HepG2 (cell line): Measurements from ENCODE around the gene P3H4. TPM values are rescaled to one million over a fixed set of nuclear protein-coding genes. Genes with fewer than 3 reads are reported as not detected.
A peak's percentile ranks its signal among the peaks of the same experiment; 100 is the strongest.

Source experiments
- ATF1 ChIP-seq: IDR thresholded peaks from 2 replicates; pipeline ENCODE4 v1.6.1; 2016; ENCODE audit warnings: mild to moderate bottlenecking, control low read depth
- CAMTA2 ChIP-seq: sonication (generic); formaldehyde crosslinking; IDR thresholded peaks from 2 replicates; pipeline ENCODE4 v1.4.0; 2020; ENCODE audit warnings: mild to moderate bottlenecking, missing genetic modification reagents, borderline replicate concordance
- EEA1 ChIP-seq: sonication (generic); formaldehyde crosslinking; IDR thresholded peaks from 2 replicates; pipeline ENCODE4 v1.5.1; 2020; ENCODE audit warnings: mild to moderate bottlenecking, missing genetic modification reagents, borderline replicate concordance
- FOXJ3 ChIP-seq: sonication (generic); formaldehyde crosslinking; IDR thresholded peaks from 2 replicates; pipeline ENCODE4 v1.4.0; 2020; ENCODE audit warnings: missing genetic modification reagents, mild to moderate bottlenecking, borderline replicate concordance
- HMGXB3 ChIP-seq: sonication (generic); formaldehyde crosslinking; IDR thresholded peaks from 2 replicates; pipeline ENCODE4 v1.4.0; 2020; ENCODE audit warnings: missing genetic modification reagents, borderline replicate concordance
- KMT2A ChIP-seq: sonication (generic); formaldehyde crosslinking; IDR thresholded peaks from 2 replicates; pipeline ENCODE4 v1.4.0; 2020; ENCODE audit warnings: missing genetic modification reagents
- LRRFIP1 ChIP-seq: sonication (generic); formaldehyde crosslinking; conservative IDR thresholded peaks from 2 replicates; pipeline ENCODE4 v1.4.0; 2020; ENCODE audit warnings: missing genetic modification reagents
- TEAD2 ChIP-seq: sonication (generic); formaldehyde crosslinking; IDR thresholded peaks from 2 replicates; pipeline ENCODE4 v1.9.0; 2021; ENCODE audit warnings: missing genetic modification reagents
- TIGD3 ChIP-seq: sonication (generic); formaldehyde crosslinking; IDR thresholded peaks from 2 replicates; pipeline ENCODE4 v1.5.1; 2020; ENCODE audit warnings: mild to moderate bottlenecking, missing genetic modification reagents, borderline replicate concordance
- TRIM22 ChIP-seq: fragments of 450-650 bp; IDR thresholded peaks from 2 replicates; pipeline ENCODE4 v1.6.1; 2017
- ZNF260 ChIP-seq: sonication (generic); formaldehyde crosslinking; IDR thresholded peaks from 2 replicates; pipeline ENCODE4 v1.4.0; 2020; ENCODE audit warnings: missing genetic modification reagents, low read depth, mild to moderate bottlenecking, borderline replicate concordance
- ZNF333 ChIP-seq: sonication (generic); formaldehyde crosslinking; IDR thresholded peaks from 2 replicates; pipeline ENCODE4 v1.4.0; 2020; ENCODE audit warnings: mild to moderate bottlenecking, missing genetic modification reagents, borderline replicate concordance
- ZNF878 ChIP-seq: sonication (generic); formaldehyde crosslinking; IDR thresholded peaks from 2 replicates; pipeline ENCODE4 v1.8.1; 2023; ENCODE audit warnings: mild to moderate bottlenecking, missing genetic modification reagents, moderate library complexity
- polyA plus RNA-seq, 8 experiments: library from polyadenylated mRNA; depleted of rRNA in 3 of 8; stranded (reverse) in 7 of 8; unstranded in 1 of 8; fragments of >200 nt; fragmentation: Illumina TruSeq in 4 of 8; extraction: Trizol in 4 of 8; gene quantifications; 2 replicates each; pipeline versions ENCODE4 v1.2.1 to v1.2.3, GENCODE V29; 2011 to 2016; ENCODE audit warnings: low read depth in 4 of 8, missing spikeins in 1 of 8, mixed read lengths in 1 of 8; ENCODE audit not compliant: insufficient read depth in 1 of 8
- total RNA-seq, 5 experiments: library from RNA; depleted of rRNA; stranded (reverse); fragments of >200 nt; fragmentation: Illumina TruSeq; extraction: Trizol; gene quantifications; 2 replicates each; pipeline ENCODE4 v1.2.3, GENCODE V29; 2016; ENCODE audit warnings: low read depth in 1 of 5
- TF ChIP-seq, protein P1 (sequence below): sonication (generic); formaldehyde crosslinking; IDR thresholded peaks from 2 replicates; pipeline ENCODE4 v1.8.0; 2022; ENCODE audit warnings: missing genetic modification reagents, mild to moderate bottlenecking, inconsistent platforms, borderline replicate concordance
- TF ChIP-seq, protein P2 (sequence below): sonication (generic); formaldehyde crosslinking; IDR thresholded peaks from 2 replicates; pipeline ENCODE4 v1.8.1; 2023; ENCODE audit warnings: mild to moderate bottlenecking, missing genetic modification reagents

P3H4 gene
- total and polyA plus RNA-seq, 2 of the 13 experiments (the other 11 are each of a cell fraction or from before 2014, with no cell fraction given) = 37.1 to 50.6 TPM

DNA sequence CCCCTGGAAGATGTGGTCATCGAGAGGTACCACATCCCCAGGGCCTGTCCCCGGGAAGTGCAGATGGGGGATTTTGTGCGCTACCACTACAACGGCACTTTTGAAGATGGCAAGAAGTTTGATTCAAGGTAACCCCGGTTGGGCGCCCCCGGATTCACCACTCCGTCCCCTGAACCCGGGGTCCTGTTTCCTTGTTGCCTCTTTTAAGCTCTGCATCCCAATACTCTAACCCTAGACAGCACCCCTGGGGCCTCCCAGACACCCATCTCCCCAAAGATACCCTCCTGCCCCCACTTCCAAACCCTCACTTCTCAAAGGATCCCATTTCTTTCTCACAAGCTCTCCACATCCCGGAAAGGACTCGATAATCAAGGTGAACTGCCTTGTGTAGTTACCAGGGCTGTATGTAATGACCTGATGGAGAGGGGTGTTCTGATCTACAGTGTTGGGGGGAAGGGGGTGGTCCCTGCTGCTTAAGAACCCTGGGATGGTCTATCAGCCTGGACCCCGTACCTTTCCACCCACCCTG lies 1.5 kb upstream of the P3H4 start (continued):
- no peak for TF ChIP-seq TRIM22
- TF ChIP-seq HMGXB3 = no peak
- TF ChIP-seq TEAD2 (CRISPR knock-in tag) = no peak
- TF ChIP-seq, protein P1, sequence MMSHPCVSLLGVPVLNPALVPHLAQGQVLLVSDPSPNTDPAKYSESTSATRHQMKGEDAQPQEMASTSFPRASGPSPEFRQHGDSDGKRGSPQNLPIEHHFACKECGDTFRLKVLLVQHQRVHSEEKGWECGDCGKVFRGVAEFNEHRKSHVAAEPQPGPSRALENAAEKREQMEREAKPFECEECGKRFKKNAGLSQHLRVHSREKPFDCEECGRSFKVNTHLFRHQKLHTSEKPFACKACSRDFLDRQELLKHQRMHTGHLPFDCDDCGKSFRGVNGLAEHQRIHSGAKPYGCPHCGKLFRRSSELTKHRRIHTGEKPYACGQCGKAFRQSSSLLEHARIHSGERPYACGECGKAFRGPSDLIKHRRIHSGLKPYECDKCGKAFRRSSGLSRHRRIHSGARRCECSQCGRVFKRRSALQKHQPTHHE (CRISPR knock-in tag) = peak; percentile 1; the same call in 1 of the 2 replicates
- 0 out of 2 replicates have a peak, but pooled peaks have one; percentile 10 for TF ChIP-seq EEA1
- TF ChIP-seq ATF1 = no peak
- TF ChIP-seq ZNF878 (CRISPR knock-in tag) = 0 out of 2 replicates have a peak, but pooled peaks have one; percentile 38
- no peak for TF ChIP-seq CAMTA2 (CRISPR knock-in tag)
- TF ChIP-seq LRRFIP1 (CRISPR knock-in tag) = no peak
- TF ChIP-seq KMT2A (CRISPR knock-in tag) = 0 out of 2 replicates have a peak, but pooled peaks have one; percentile 11
- no peak for TF ChIP-seq FOXJ3 (CRISPR knock-in tag)
- TF ChIP-seq ZNF260 (CRISPR knock-in tag) = no peak
- TF ChIP-seq, protein P2, sequence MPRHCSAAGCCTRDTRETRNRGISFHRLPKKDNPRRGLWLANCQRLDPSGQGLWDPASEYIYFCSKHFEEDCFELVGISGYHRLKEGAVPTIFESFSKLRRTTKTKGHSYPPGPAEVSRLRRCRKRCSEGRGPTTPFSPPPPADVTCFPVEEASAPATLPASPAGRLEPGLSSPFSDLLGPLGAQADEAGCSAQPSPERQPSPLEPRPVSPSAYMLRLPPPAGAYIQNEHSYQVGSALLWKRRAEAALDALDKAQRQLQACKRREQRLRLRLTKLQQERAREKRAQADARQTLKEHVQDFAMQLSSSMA (CRISPR knock-in tag) = no peak
- TF ChIP-seq TIGD3 (CRISPR knock-in tag) = 0 out of 2 replicates have a peak, but pooled peaks have one; percentile 14
- 0 out of 2 replicates have a peak, but pooled peaks have one; percentile 34 for TF ChIP-seq ZNF333 (CRISPR knock-in tag)
